ENCODE results near the gene DNAJC5. TPM values are rescaled to one million over a fixed set of nuclear protein-coding genes. Genes with fewer than 3 reads are reported as not detected.

The DNAJC5 gene
- polyA plus RNA-seq, 6 donors from 2014 or later, result 0.23 to 4.2 (median 3.3) TPM

- Mint-ChIP-seq H3K4me1 (peaks cover 6 to 7% (median 7%) of the 10 kb centered on the region in 3 donors), H3K27ac (peak overlapping the region in 2 of 6 donors; percentile 39 to 43), H3K9me3 (no peaks in the 10 kb centered on the region), H3K36me3 (peaks cover 10 to 15% of the 10 kb centered on the region in 2 donors), H3K27me3 (no peaks in the 10 kb centered on the region), H3K4me3 (peak overlapping the region in 1 of 8 donors; percentile 15)
- ATAC-seq (ENCODE audit: low read depth in 2 of 2) (no peak), DNase-seq (no peak)
These were observed 39.5 kb downstream of the DNAJC5 start for GRCh38 chr20:63934271-63935068.

GRCh38 chr20:63935447-63935846, 40.5 kb downstream of the DNAJC5 start:
- Mint-ChIP-seq H3K27ac (no peak overlapping the region), H3K9me3 (no peaks in the 10 kb centered on the region), H3K4me1 (peaks cover 6 to 7% (median 7%) of the 10 kb centered on the region in 3 donors), H3K27me3 (no peaks in the 10 kb centered on the region), H3K4me3 (no peak overlapping the region), H3K36me3 (peaks cover 10 to 15% of the 10 kb centered on the region in 2 donors)
- DNase-seq (no peak), ATAC-seq (ENCODE audit: low read depth in 2 of 2) (no peak)

- H3K4me1 Mint-ChIP-seq, result peaks cover 13 to 19% (median 17%) of the 10 kb centered on the region in 3 donors
- H3K27me3 Mint-ChIP-seq, result no peaks in the 10 kb centered on the region
- H3K27ac Mint-ChIP-seq, result peak overlapping the region in 4 of 6 donors; percentile 22 to 69 (median 32)
- peaks cover 0 to 10% of the 10 kb centered on the region in 2 donors for H3K36me3 Mint-ChIP-seq
- H3K4me3 Mint-ChIP-seq, result no peak overlapping the region
- DNase-seq (no peak), ATAC-seq (ENCODE audit: low read depth in 2 of 2) (no peak)
- H3K9me3 Mint-ChIP-seq, result peaks cover 0 to 4% (median 0%) of the 10 kb centered on the region in 7 donors
These were observed 42.7 kb downstream of the DNAJC5 start for GRCh38 chr20:63937596-63937995.

GRCh38 chr20:63939061-63939935, 44.4 kb downstream of the DNAJC5 start:
- Mint-ChIP-seq H3K36me3 (peaks cover 0 to 10% of the 10 kb centered on the region in 2 donors), H3K9me3 (peaks cover 0 to 4% (median 0%) of the 10 kb centered on the region in 7 donors), H3K27ac (peak overlapping the region in 1 of 6 donors; percentile 15), H3K4me3 (no peak overlapping the region), H3K27me3 (no peaks in the 10 kb centered on the region), H3K4me1 (peaks cover 13 to 19% (median 17%) of the 10 kb centered on the region in 3 donors)
- DNase-seq (no peak), ATAC-seq (ENCODE audit: low read depth in 2 of 2) (no peak)

GRCh38 chr20:63940071-63940471, 45.1 kb downstream of the DNAJC5 start:
- Mint-ChIP-seq H3K27ac (peak overlapping the region in 2 of 6 donors; percentile 15 to 69), H3K36me3 (peaks cover 0 to 6% of the 10 kb centered on the region in 2 donors), H3K4me1 (peaks cover 15 to 17% (median 16%) of the 10 kb centered on the region in 3 donors), H3K9me3 (peaks cover 0 to 4% (median 0%) of the 10 kb centered on the region in 7 donors), H3K27me3 (no peaks in the 10 kb centered on the region), H3K4me3 (no peak overlapping the region)
- DNase-seq (no peak), ATAC-seq (ENCODE audit: low read depth in 2 of 2) (no peak)

GRCh38 chr20:63940472-63941266, 45.7 kb downstream of the DNAJC5 start:
- Mint-ChIP-seq H3K4me3 (peak overlapping the region in 2 of 8 donors; percentile 24 to 64), H3K27me3 (no peaks in the 10 kb centered on the region), H3K4me1 (peaks cover 15 to 17% (median 16%) of the 10 kb centered on the region in 3 donors), H3K36me3 (peaks cover 0 to 5% of the 10 kb centered on the region in 2 donors), H3K27ac (peak overlapping the region in 1 of 6 donors; percentile 23), H3K9me3 (peaks cover 0 to 4% (median 0%) of the 10 kb centered on the region in 7 donors)
- ATAC-seq (ENCODE audit: low read depth in 2 of 2), result no peak
- no peak for DNase-seq

GRCh38 chr20:63941282-63942081, 46.6 kb downstream of the DNAJC5 start:
- ATAC-seq (ENCODE audit: low read depth in 2 of 2) (peak; percentile 79 to 81), DNase-seq (peak; percentile 55)
- H3K36me3 Mint-ChIP-seq, result no peaks in the 10 kb centered on the region
- peak overlapping the region in 4 of 6 donors; percentile 22 to 92 (median 52) for H3K27ac Mint-ChIP-seq
- H3K4me3 Mint-ChIP-seq, result peak overlapping the region in 4 of 8 donors; percentile 47 to 64 (median 56)
- no peaks in the 10 kb centered on the region for H3K27me3 Mint-ChIP-seq
- peaks cover 12 to 17% (median 13%) of the 10 kb centered on the region in 3 donors for H3K4me1 Mint-ChIP-seq
- H3K9me3 Mint-ChIP-seq, result peaks cover 0 to 4% (median 0%) of the 10 kb centered on the region in 7 donors

- ATAC-seq (ENCODE audit: low read depth in 2 of 2), result no peak
- Mint-ChIP-seq H3K4me3 (peak overlapping the region in 4 of 8 donors; percentile 20 to 76 (median 48)), H3K27me3 (no peaks in the 10 kb centered on the region), H3K9me3 (peaks cover 0 to 4% (median 0%) of the 10 kb centered on the region in 7 donors), H3K36me3 (no peaks in the 10 kb centered on the region), H3K27ac (peak overlapping the region in 5 of 6 donors; percentile 38 to 93 (median 76)), H3K4me1 (peaks cover 18 to 24% (median 20%) of the 10 kb centered on the region in 3 donors)
- no peak for DNase-seq
These were observed 47.5 kb downstream of the DNAJC5 start for GRCh38 chr20:63942250-63942951.

- Mint-ChIP-seq H3K27me3 (no peaks in the 10 kb centered on the region), H3K36me3 (no peaks in the 10 kb centered on the region), H3K4me1 (peaks cover 25 to 32% (median 26%) of the 10 kb centered on the region in 3 donors), H3K4me3 (peak overlapping the region in 1 of 8 donors; percentile 59), H3K27ac (peak overlapping the region in 2 of 6 donors; percentile 44 to 69), H3K9me3 (peaks cover 0 to 4% (median 0%) of the 10 kb centered on the region in 7 donors)
- no peak for DNase-seq
- ATAC-seq (ENCODE audit: low read depth in 2 of 2), result no peak
These were observed 48.3 kb downstream of the DNAJC5 start for GRCh38 chr20:63942969-63943807.

- no peaks in the 10 kb centered on the region for H3K36me3 Mint-ChIP-seq
- no peak overlapping the region for H3K27ac Mint-ChIP-seq
- ATAC-seq (ENCODE audit: low read depth in 2 of 2), result no peak
- no peak for DNase-seq
- peaks cover 0 to 4% (median 0%) of the 10 kb centered on the region in 7 donors for H3K9me3 Mint-ChIP-seq
- H3K4me1 Mint-ChIP-seq, result peaks cover 31 to 38% (median 32%) of the 10 kb centered on the region in 3 donors
- H3K27me3 Mint-ChIP-seq, result no peaks in the 10 kb centered on the region
- H3K4me3 Mint-ChIP-seq, result no peak overlapping the region
These were observed 48.8 kb downstream of the DNAJC5 start for GRCh38 chr20:63943808-63944077.
